Measurements from ENCODE around the gene PSMF1. TPM values are rescaled to one million over a fixed set of nuclear protein-coding genes. Genes with fewer than 3 reads are reported as not detected.
A peak's percentile ranks its signal among the peaks of the same experiment; 100 is the strongest.

PSMF1 gene
- total and polyA plus RNA-seq, 2 of the 13 experiments (the other 11 are each of a cell fraction or from before 2014, with no cell fraction given): 82.5 to 86.0 TPM

DNA sequence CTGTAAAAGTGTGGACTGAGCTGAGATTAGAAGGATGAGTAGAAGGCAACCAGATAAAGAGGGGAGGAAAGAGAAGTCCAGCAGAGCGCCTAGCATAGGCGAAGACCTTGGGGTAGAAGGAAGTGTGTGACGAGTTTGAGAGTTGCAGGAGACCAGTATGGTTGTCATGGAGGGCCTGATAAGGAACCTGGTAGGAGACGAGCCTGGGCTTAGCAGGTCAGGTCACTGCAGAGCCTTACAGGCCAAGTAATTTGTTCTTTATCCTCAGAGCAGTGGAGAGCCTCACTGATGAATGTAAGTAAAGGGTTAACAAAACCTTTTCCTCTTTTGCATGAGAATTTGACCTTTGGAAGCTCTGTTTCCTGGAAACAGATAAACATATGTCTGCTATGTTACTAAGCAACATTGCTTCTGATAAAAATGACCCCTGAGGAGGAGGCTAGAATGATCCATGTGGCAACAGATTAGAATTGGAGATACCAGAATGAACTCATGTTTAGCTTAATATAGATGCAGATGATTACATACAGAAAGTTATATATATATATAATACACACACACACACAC lies 69.3 kb downstream of the PSMF1 start (continued):
- TF ChIP-seq, protein P1, sequence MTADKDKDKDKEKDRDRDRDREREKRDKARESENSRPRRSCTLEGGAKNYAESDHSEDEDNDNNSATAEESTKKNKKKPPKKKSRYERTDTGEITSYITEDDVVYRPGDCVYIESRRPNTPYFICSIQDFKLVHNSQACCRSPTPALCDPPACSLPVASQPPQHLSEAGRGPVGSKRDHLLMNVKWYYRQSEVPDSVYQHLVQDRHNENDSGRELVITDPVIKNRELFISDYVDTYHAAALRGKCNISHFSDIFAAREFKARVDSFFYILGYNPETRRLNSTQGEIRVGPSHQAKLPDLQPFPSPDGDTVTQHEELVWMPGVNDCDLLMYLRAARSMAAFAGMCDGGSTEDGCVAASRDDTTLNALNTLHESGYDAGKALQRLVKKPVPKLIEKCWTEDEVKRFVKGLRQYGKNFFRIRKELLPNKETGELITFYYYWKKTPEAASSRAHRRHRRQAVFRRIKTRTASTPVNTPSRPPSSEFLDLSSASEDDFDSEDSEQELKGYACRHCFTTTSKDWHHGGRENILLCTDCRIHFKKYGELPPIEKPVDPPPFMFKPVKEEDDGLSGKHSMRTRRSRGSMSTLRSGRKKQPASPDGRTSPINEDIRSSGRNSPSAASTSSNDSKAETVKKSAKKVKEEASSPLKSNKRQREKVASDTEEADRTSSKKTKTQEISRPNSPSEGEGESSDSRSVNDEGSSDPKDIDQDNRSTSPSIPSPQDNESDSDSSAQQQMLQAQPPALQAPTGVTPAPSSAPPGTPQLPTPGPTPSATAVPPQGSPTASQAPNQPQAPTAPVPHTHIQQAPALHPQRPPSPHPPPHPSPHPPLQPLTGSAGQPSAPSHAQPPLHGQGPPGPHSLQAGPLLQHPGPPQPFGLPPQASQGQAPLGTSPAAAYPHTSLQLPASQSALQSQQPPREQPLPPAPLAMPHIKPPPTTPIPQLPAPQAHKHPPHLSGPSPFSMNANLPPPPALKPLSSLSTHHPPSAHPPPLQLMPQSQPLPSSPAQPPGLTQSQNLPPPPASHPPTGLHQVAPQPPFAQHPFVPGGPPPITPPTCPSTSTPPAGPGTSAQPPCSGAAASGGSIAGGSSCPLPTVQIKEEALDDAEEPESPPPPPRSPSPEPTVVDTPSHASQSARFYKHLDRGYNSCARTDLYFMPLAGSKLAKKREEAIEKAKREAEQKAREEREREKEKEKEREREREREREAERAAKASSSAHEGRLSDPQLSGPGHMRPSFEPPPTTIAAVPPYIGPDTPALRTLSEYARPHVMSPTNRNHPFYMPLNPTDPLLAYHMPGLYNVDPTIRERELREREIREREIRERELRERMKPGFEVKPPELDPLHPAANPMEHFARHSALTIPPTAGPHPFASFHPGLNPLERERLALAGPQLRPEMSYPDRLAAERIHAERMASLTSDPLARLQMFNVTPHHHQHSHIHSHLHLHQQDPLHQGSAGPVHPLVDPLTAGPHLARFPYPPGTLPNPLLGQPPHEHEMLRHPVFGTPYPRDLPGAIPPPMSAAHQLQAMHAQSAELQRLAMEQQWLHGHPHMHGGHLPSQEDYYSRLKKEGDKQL (CRISPR knock-in tag; IDR thresholded peaks at IDR 0.05; ENCODE audit: low read depth): no peak
- no peak for TF ChIP-seq SALL2 (CRISPR knock-in tag; IDR thresholded peaks at IDR 0.05)
- TF ChIP-seq GATAD2A (CRISPR knock-in tag; IDR thresholded peaks at IDR 0.05): peak; percentile 84
- TF ChIP-seq ZNF326 (CRISPR knock-in tag; IDR thresholded peaks at IDR 0.05; ENCODE audit: borderline replicate concordance): no peak
- TF ChIP-seq, protein P2, sequence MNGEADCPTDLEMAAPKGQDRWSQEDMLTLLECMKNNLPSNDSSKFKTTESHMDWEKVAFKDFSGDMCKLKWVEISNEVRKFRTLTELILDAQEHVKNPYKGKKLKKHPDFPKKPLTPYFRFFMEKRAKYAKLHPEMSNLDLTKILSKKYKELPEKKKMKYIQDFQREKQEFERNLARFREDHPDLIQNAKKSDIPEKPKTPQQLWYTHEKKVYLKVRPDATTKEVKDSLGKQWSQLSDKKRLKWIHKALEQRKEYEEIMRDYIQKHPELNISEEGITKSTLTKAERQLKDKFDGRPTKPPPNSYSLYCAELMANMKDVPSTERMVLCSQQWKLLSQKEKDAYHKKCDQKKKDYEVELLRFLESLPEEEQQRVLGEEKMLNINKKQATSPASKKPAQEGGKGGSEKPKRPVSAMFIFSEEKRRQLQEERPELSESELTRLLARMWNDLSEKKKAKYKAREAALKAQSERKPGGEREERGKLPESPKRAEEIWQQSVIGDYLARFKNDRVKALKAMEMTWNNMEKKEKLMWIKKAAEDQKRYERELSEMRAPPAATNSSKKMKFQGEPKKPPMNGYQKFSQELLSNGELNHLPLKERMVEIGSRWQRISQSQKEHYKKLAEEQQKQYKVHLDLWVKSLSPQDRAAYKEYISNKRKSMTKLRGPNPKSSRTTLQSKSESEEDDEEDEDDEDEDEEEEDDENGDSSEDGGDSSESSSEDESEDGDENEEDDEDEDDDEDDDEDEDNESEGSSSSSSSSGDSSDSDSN (CRISPR knock-in tag; IDR thresholded peaks at IDR 0.05): no peak
- peak; percentile 91 for TF ChIP-seq HNF4G (IDR thresholded peaks at IDR 0.05; ENCODE audit: borderline replicate concordance, low read depth, low read length)
- TF ChIP-seq HNF4G (CRISPR knock-in tag; IDR thresholded peaks at IDR 0.05; ENCODE audit: borderline replicate concordance, low read depth): no peak; the same call in 1 of the 2 replicates
- no peak for TF ChIP-seq NBN (conservative IDR thresholded peaks at IDR 0.05)
- TF ChIP-seq ZSCAN29 (CRISPR knock-in tag; conservative IDR thresholded peaks at IDR 0.05): no peak
- TF ChIP-seq FOXP1 (IDR thresholded peaks at IDR 0.05): no peak
- TF ChIP-seq FOXP1 (CRISPR knock-in tag; IDR thresholded peaks at IDR 0.05): peak; percentile 57
- TF ChIP-seq ZNF713 (CRISPR knock-in tag; IDR thresholded peaks at IDR 0.05): no peak
- TF ChIP-seq, protein P3, sequence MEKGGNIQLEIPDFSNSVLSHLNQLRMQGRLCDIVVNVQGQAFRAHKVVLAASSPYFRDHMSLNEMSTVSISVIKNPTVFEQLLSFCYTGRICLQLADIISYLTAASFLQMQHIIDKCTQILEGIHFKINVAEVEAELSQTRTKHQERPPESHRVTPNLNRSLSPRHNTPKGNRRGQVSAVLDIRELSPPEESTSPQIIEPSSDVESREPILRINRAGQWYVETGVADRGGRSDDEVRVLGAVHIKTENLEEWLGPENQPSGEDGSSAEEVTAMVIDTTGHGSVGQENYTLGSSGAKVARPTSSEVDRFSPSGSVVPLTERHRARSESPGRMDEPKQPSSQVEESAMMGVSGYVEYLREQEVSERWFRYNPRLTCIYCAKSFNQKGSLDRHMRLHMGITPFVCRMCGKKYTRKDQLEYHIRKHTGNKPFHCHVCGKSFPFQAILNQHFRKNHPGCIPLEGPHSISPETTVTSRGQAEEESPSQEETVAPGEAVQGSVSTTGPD (CRISPR knock-in tag; IDR thresholded peaks at IDR 0.05): no peak
- TF ChIP-seq RELA (CRISPR knock-in tag; IDR thresholded peaks at IDR 0.05): no peak
- TF ChIP-seq, protein P4, sequence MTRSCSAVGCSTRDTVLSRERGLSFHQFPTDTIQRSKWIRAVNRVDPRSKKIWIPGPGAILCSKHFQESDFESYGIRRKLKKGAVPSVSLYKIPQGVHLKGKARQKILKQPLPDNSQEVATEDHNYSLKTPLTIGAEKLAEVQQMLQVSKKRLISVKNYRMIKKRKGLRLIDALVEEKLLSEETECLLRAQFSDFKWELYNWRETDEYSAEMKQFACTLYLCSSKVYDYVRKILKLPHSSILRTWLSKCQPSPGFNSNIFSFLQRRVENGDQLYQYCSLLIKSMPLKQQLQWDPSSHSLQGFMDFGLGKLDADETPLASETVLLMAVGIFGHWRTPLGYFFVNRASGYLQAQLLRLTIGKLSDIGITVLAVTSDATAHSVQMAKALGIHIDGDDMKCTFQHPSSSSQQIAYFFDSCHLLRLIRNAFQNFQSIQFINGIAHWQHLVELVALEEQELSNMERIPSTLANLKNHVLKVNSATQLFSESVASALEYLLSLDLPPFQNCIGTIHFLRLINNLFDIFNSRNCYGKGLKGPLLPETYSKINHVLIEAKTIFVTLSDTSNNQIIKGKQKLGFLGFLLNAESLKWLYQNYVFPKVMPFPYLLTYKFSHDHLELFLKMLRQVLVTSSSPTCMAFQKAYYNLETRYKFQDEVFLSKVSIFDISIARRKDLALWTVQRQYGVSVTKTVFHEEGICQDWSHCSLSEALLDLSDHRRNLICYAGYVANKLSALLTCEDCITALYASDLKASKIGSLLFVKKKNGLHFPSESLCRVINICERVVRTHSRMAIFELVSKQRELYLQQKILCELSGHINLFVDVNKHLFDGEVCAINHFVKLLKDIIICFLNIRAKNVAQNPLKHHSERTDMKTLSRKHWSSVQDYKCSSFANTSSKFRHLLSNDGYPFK (CRISPR knock-in tag; IDR thresholded peaks at IDR 0.05; ENCODE audit: borderline replicate concordance): no peak
- TF ChIP-seq ISL2 (CRISPR knock-in tag; IDR thresholded peaks at IDR 0.05): no peak
